T-helper 22 cell (primary cell): ENCODE results near the gene FBN1.

Experiments used
- DNase-seq: peaks from one replicate; pipeline ENCODE4 v3.0.0-alpha.2; 2020; ENCODE audit warnings: low read depth

FBN1 gene

GRCh38 chr15:48469271-48469670, 176.2 kb downstream of the FBN1 start:
- no peak for DNase-seq

- no peak for DNase-seq
Observed at GRCh38 chr15:48467801-48468200, 177.7 kb downstream of the FBN1 start.

- no peak for DNase-seq
Observed at GRCh38 chr15:48466820-48467219, 178.7 kb downstream of the FBN1 start.

DNA sequence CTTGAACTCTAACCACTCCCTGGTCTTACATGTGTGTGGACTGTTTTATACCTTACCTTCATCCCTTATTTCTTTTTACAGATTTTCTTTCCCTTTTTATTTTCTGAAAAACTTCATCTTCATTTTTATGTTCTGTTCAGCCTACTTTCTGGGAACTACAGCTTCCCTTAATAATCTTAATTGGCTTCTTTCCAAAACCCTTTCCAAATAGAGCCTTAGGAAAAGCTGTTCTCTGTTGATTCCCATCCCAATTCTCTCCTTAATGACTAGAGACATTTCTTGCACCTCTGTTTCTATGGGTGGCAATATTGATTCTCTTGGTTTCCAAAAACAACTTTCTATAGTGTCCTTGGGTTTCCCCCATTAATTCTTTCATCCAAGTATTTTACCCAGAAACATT, 179.4 kb downstream of the FBN1 start:
- no peak for DNase-seq

- no peak for DNase-seq
Observed at GRCh38 chr15:48465410-48465809, 180.1 kb downstream of the FBN1 start.

GRCh38 chr15:48463366-48463880, 182.1 kb downstream of the FBN1 start:
- no peak for DNase-seq

- DNase-seq: no peak
Observed at GRCh38 chr15:48462688-48463087, 182.8 kb downstream of the FBN1 start.

- no peak for DNase-seq
Observed at GRCh38 chr15:48459571-48460442, 185.7 kb downstream of the FBN1 start.

- DNase-seq: no peak
Observed at GRCh38 chr15:48458876-48459275, 186.6 kb downstream of the FBN1 start.

GRCh38 chr15:48456134-48456533, 189.4 kb downstream of the FBN1 start:
- DNase-seq: no peak

DNA sequence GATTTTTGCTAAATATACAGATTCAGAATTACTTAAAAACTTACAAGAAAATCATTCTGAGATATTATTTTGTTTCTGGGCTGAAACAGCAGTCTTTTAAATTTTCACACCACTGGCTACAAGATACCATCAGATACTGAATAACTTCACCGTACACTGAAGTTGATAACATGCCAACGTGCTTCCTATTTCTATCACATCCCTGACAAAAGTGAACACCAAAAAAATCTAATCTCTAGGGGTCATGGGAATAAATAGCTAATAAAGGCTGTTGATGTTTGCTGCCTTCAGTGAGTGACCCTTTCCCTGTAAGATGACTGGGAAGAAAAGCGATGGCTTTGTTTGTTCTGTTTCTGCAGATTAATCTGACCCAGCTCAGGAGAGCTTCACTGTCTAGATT, 193.8 kb downstream of the FBN1 start:
- no peak for DNase-seq

DNA sequence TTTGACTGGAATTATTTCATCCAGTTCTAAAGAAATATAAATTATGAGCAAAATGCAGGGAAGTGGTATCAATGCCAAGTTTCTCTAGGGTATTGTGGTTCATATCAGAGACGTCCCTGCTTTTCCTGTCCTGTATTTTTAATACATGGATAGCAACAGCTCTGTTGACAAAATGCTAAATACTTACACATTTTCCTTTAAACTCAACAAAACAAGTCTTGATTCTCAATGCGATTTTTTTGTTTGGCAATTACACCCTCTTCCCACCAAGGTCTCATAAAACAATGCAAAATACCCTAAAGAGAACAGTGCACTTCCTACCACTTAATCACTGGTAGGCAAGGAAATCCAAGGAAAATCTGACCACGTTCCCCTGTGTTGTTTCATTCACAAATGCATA, 194.3 kb downstream of the FBN1 start:
- DNase-seq: no peak

DNA sequence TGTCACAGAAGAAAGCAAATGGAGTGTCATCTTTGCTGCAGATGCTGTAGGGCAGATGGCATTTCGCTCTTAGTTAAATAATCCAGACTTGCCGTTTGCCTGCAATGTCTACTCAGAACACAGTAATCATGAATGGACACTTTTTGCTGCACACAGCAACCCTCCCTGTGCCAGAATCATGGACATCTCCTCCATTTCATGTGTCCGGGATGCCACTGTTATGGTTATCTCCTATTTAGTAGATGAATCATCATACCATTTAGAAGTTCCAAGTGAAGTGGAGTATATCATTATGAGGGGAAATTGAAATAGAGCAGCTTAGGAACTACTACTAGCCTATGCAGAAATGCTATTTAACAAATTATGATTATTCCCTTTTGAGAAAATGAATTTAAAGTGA, 195.8 kb downstream of the FBN1 start:
- no peak for DNase-seq

DNA sequence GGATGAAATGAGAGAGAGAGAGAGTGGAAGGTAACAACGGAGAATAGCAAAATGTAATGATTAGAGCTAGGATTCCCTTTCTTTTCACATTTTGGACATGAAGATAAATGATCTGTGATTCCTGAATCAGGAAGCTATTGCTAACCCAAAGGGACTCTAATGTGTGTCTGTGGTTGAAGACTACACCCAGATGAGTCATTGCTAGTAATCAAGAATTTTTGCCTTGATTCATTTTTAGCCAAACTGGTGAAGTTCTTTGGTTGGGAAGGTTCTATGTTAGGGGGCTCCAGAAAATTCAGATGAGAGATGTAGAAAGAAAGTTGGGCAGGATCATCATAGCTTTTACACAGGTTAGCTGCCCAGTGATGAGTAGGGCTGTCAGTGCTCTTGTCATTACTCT, 197.9 kb downstream of the FBN1 start:
- DNase-seq: no peak

- DNase-seq: no peak
Observed at GRCh38 chr15:48447058-48447457, 198.5 kb downstream of the FBN1 start.

- no peak for DNase-seq
Observed at GRCh38 chr15:48442011-48442410, 203.5 kb downstream of the FBN1 start.

DNA sequence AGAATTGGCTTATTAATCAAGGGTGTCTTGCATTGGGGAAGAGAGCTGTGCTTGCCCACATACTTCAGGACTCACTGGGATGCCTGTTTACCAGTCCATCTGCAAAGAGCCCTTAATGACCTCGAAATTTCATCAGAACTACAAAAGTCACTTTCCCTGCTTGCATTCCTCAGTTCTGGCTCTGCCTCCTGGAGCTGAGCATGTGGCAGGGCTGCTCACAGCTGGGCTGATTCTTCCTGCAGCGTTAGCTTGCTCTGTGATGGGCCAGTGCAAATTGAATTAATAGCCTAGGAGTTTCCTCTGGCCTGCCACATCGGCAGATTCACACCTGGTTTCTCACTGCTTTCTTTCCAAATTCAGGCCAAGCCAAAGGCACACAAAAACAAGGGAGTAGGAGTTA, 205.4 kb downstream of the FBN1 start:
- DNase-seq: no peak

DNA sequence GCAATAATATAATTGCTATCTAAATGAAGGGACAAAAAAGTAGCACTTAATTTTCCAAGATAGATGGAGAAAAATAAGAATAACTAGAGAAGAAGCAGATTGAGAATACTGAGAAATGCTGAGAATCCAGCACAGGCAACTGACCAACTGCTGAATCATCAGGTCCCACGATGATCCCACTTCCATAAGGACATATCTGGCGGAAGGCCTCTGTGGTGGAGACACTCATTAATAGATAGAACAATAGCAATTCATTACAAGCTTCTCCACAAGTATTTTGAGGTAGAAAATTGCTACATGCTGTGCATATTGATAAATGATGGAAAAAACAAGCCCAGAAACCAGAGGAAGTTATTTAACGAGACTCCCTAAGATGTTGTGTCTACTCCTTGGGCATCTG, 208.3 kb downstream of the FBN1 start:
- DNase-seq: no peak

GRCh38 chr15:48435321-48435720, 210.2 kb downstream of the FBN1 start:
- no peak for DNase-seq

DNA sequence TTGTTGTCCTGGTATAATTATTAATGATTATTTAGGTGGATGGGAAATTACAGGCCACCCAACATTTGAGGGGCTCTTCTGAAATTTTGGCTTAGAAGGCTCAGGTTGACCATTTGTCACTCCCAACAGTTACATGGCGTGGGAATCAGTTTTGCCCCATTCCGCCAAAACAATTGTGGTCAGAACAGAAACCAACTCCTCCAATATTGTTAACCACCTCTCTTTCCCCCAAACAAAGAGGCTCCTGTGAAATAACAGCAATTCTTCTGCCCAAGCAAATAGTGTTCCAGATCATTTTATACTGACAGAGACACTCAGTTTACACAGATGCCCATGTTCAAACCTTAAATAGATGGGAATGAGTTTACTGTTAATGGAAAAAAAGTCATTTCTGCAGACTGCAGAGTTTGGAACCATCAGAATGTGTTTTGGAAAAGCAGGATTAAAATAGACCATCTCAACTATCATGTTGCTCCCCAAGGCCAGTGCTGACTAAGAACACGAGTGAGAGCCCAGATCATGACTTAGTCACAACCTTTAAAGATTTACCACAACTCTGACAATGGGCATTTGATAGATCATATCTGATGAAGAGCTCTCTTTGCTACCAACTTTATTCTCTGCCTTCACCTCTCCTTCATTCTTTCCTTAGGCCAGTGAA, 212.2 kb downstream of the FBN1 start:
- DNase-seq: no peak

DNA sequence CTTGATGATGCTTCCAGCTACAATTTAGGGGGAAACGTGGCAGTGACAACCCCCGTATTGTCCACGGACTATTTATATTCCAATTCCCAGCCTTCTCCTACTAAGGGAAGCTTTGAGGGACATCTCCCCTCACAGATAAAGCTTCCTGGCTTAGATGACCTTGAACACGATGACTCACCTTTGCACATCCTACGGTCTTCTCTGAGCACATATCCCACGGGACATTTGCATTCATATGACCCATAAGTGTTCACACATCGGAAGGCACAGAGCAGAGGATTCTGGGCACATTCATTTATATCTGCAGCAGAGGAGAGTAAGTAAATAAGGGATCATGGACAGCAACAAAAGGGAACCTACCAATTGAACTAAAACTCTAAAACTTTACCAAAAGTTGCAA, 212.8 kb downstream of the FBN1 start:
- DNase-seq: no peak

GRCh38 chr15:48427960-48428547, 217.5 kb downstream of the FBN1 start:
- DNase-seq: no peak

- DNase-seq: no peak
Observed at GRCh38 chr15:48427479-48427878, 218.0 kb downstream of the FBN1 start.
